Mammary epithelial cell (primary cell): ENCODE results near the gene LIMCH1.

Source experiments
- EZH2 ChIP-seq: IDR thresholded peaks from 2 replicates; pipeline ENCODE4 v1.6.1; 2012; ENCODE audit warnings: low read length, inconsistent platforms, borderline replicate concordance
- TF ChIP-seq, protein P1 (sequence below), 2 donors: IDR thresholded peaks in 1 of 2; conservative IDR thresholded peaks in 1 of 2; 2 replicates each; pipeline ENCODE4 v1.5.1; 2011 to 2012; ENCODE audit warnings: inconsistent platforms in 2 of 2, low read length in 2 of 2, mild to moderate bottlenecking in 2 of 2, control low read depth in 1 of 2, low read depth in 1 of 2; ENCODE audit not compliant: insufficient read depth in 1 of 2; ENCODE audit errors: extremely low read depth in 1 of 2

DNA sequence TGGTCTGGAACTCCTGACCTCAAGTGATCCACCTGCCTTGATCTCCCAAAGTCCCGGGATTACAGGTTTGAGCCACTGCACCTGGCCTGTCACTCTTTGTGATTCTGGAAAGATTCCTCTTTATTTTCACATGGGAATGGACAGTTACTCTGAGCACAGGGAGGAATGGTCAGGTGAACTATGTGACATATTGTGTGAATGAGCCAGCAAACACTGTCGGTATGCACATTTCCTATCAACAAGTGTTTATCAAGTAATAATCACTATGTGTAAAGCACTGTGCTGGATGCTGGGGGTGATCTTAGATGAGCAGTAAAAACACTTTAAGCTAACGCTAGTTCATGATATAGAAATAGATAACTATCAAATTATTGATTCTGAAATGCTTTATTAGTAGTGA lies 97.5 kb downstream of the LIMCH1 start:
- TF ChIP-seq, protein P1, sequence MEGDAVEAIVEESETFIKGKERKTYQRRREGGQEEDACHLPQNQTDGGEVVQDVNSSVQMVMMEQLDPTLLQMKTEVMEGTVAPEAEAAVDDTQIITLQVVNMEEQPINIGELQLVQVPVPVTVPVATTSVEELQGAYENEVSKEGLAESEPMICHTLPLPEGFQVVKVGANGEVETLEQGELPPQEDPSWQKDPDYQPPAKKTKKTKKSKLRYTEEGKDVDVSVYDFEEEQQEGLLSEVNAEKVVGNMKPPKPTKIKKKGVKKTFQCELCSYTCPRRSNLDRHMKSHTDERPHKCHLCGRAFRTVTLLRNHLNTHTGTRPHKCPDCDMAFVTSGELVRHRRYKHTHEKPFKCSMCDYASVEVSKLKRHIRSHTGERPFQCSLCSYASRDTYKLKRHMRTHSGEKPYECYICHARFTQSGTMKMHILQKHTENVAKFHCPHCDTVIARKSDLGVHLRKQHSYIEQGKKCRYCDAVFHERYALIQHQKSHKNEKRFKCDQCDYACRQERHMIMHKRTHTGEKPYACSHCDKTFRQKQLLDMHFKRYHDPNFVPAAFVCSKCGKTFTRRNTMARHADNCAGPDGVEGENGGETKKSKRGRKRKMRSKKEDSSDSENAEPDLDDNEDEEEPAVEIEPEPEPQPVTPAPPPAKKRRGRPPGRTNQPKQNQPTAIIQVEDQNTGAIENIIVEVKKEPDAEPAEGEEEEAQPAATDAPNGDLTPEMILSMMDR (conservative IDR thresholded peaks at IDR 0.05 in 1 of 2, IDR thresholded peaks at IDR 0.05 in 1 of 2; ENCODE audit: extremely low read depth in 1 of 2, insufficient read depth in 1 of 2, low read depth in 1 of 2, low read length in 2 of 2) = no peak
- TF ChIP-seq EZH2 = no peak
